Type B pancreatic cell (in vitro differentiated cells): Measurements from ENCODE around the gene TMEM196. TPM values are rescaled to one million over a fixed set of nuclear protein-coding genes. Genes with fewer than 3 reads are reported as not detected.

Experiments
- DNase-seq: peaks from one replicate; pipeline ENCODE4 v3.0.0; 2021; ENCODE audit warnings: mixed read lengths; ENCODE audit not compliant: unreplicated experiment; ENCODE audit errors: extremely low spot score
- H3K27ac Mint-ChIP-seq: 2 replicates; pipeline ENCODE4 v1.8.0; 2021; ENCODE audit warnings: mild to moderate bottlenecking, mixed read lengths
- H3K27me3 Mint-ChIP-seq: 2 replicates; pipeline ENCODE4 v1.8.0; 2021; ENCODE audit warnings: mixed read lengths
- H3K36me3 Mint-ChIP-seq: 2 replicates; pipeline ENCODE4 v1.8.0; 2021; ENCODE audit warnings: mixed read lengths
- H3K4me1 Mint-ChIP-seq: one replicate; pipeline ENCODE4 v1.8.0; 2021; ENCODE audit warnings: mixed read lengths; ENCODE audit not compliant: unreplicated experiment
- H3K4me3 Mint-ChIP-seq: 2 replicates; pipeline ENCODE4 v1.8.0; 2021; ENCODE audit warnings: mild to moderate bottlenecking, mixed read lengths
- H3K9me3 Mint-ChIP-seq: 2 replicates; pipeline ENCODE4 v1.8.0; 2021; ENCODE audit warnings: mixed read lengths
- total RNA-seq: library from RNA; stranded (reverse); gene quantifications from 2 replicates; pipeline ENCODE4 v1.2.1, GENCODE V29; 2021; ENCODE audit warnings: low replicate concordance
- TF ChIP-seq, protein P1 (sequence below): fragments of 200-600 bp; sonication (generic); conservative IDR thresholded peaks from 2 replicates; pipeline ENCODE4 v1.5.0; 2021; ENCODE audit warnings: antibody characterized with exemption, mild to moderate bottlenecking

Gene TMEM196
- total RNA-seq, 1 donor from 2014 or later: 0.68 TPM

- Mint-ChIP-seq H3K27me3 (peaks cover 5% of the 10 kb centered on the region), H3K9me3 (no peaks in the 10 kb centered on the region), H3K4me3 (peak within 1 kb of the TSS; percentile 96), H3K27ac (peak within 1 kb of the TSS; percentile 97), H3K36me3 (peaks cover 4% of the 10 kb centered on the region), H3K4me1 (peaks cover 30% of the 10 kb centered on the region)
- TF ChIP-seq, protein P1, sequence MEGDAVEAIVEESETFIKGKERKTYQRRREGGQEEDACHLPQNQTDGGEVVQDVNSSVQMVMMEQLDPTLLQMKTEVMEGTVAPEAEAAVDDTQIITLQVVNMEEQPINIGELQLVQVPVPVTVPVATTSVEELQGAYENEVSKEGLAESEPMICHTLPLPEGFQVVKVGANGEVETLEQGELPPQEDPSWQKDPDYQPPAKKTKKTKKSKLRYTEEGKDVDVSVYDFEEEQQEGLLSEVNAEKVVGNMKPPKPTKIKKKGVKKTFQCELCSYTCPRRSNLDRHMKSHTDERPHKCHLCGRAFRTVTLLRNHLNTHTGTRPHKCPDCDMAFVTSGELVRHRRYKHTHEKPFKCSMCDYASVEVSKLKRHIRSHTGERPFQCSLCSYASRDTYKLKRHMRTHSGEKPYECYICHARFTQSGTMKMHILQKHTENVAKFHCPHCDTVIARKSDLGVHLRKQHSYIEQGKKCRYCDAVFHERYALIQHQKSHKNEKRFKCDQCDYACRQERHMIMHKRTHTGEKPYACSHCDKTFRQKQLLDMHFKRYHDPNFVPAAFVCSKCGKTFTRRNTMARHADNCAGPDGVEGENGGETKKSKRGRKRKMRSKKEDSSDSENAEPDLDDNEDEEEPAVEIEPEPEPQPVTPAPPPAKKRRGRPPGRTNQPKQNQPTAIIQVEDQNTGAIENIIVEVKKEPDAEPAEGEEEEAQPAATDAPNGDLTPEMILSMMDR: peak; percentile 92
- DNase-seq: peak; percentile 92
Observed at GRCh38 chr7:19708397-19709248, 64.8 kb downstream of the TMEM196 start, which contains the start of gene POLR1F. Gene POLR1F (minus strand): TSS chr7:19709037. CDS start chr7:19709016, 21 bp downstream.

DNA sequence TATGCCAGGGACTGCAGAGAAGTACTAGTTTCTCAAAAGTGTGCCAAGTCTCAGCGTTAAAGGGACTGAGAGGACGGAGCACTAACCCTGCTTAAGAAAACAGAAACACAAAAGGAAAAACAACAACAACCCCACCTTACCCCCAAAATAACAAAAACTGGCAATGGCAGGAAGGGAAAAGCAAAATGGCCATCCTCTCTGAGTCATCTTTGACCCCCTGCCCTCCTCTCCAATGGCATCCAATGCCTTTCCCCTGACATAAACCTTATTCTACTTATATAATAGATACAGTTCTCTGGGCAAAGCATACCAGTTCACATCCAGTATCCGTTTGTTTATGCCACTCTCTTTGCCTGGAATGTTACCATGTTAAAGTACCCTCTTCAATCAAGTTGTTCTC, 66.2 kb downstream of the TMEM196 start:
- Mint-ChIP-seq H3K27ac (peak overlapping the region; percentile 97), H3K4me1 (peaks cover 30% of the 10 kb centered on the region), H3K36me3 (peaks cover 13% of the 10 kb centered on the region), H3K9me3 (no peaks in the 10 kb centered on the region), H3K27me3 (peaks cover 5% of the 10 kb centered on the region), H3K4me3 (peak overlapping the region; percentile 96)
- DNase-seq: no peak
- TF ChIP-seq, protein P1: no peak

- TF ChIP-seq, protein P1: no peak
- Mint-ChIP-seq H3K36me3 (peaks cover 18% of the 10 kb centered on the region), H3K4me1 (peaks cover 30% of the 10 kb centered on the region), H3K9me3 (no peaks in the 10 kb centered on the region), H3K27me3 (no peaks in the 10 kb centered on the region), H3K4me3 (peak overlapping the region; percentile 51), H3K27ac (no peak overlapping the region)
- DNase-seq: no peak
Observed at GRCh38 chr7:19705663-19706062, 67.8 kb downstream of the TMEM196 start.

GRCh38 chr7:19701471-19701870, 71.9 kb downstream of the TMEM196 start:
- peaks cover 8% of the 10 kb centered on the region for H3K4me1 Mint-ChIP-seq
- TF ChIP-seq, protein P1: no peak
- no peaks in the 10 kb centered on the region for H3K27me3 Mint-ChIP-seq
- peaks cover 21% of the 10 kb centered on the region for H3K36me3 Mint-ChIP-seq
- no peaks in the 10 kb centered on the region for H3K9me3 Mint-ChIP-seq
- no peak overlapping the region for H3K4me3 Mint-ChIP-seq
- no peak for DNase-seq
- H3K27ac Mint-ChIP-seq: no peak overlapping the region

- no peaks in the 10 kb centered on the region for H3K9me3 Mint-ChIP-seq
- no peak overlapping the region for H3K4me3 Mint-ChIP-seq
- TF ChIP-seq, protein P1: no peak
- no peaks in the 10 kb centered on the region for H3K27me3 Mint-ChIP-seq
- H3K27ac Mint-ChIP-seq: no peak overlapping the region
- H3K4me1 Mint-ChIP-seq: peaks cover 4% of the 10 kb centered on the region
- peaks cover 21% of the 10 kb centered on the region for H3K36me3 Mint-ChIP-seq
- no peak for DNase-seq
Observed at GRCh38 chr7:19700936-19701335, 72.5 kb downstream of the TMEM196 start.
